Measurements from ENCODE around the gene LTB4R. TPM values are rescaled to one million over a fixed set of nuclear protein-coding genes. Genes with fewer than 3 reads are reported as not detected.
A peak's percentile ranks its signal among the peaks of the same experiment; 100 is the strongest.

LTB4R gene
- total and polyA plus RNA-seq, 10 donors: 13.9 to 50.4 (median 32.1) TPM

DNA sequence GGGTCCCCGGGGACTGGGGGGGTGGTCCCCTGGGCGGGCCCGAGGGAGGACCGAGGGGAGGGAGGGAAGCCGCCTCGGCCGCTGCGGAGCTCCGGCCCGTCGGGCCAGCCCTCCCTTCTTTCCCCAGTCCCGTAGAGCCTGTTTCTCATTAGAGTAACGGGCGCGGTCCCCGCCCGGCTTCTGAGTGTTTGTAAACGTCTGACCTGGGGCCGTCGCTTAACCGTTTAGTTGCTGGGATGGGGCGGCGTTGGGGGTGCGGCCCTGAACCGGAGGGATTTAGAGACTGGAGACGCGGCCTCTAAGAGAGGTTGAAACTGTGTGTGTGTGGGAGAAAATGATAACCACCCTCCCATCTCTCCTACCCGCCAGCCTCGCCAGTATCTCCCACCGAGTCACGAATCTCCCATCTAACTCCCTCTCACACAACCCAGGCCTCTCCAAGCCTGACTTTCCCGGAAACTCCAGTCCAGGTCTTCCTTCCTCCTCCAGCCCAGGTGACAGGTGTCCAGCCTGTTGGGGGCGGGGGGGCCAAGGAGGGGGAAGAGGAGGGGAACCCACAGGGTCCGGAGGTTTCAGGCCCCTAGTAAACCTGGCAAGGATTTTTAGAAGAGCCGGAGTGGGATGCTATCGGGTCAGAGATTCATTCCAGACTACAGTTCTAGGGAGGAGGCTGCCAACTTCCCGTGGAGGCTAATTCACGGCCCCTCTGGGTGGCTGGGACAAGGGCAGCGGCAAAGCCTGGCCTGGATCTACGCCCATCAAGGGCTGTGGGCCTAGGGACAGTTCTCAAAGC lies 55.6 kb downstream of the LTB4R start:
- H3K27ac ChIP-seq: peak overlapping the region; percentile 68 to 85 (median 80)
- peaks cover 0 to 63% (median 11%) of the 10 kb centered on the region in 7 donors for H3K27me3 ChIP-seq (replicated peaks in 1 of 7)
- intact Hi-C loops (cut with DNase I; ENCODE audit: low total_unique reads): loop anchor here (10.0 kb wide), 1 partner anchor 48 kb away; no protein-coding TSS in a partner anchor
- peaks cover 16 to 60% (median 41%) of the 10 kb centered on the region in 6 donors for H3K4me1 ChIP-seq
- DNase-seq: peak; percentile 93
- H3K36me3 ChIP-seq: no peaks in the 10 kb centered on the region
- no peaks in the 10 kb centered on the region for H3K9me3 ChIP-seq
- whole genome bisulfite sequencing, 5 donors: 2 to 5% (median 3%) methylated on average over 28 to 40 of the region's 40 CpGs
- peak in 2 of 3 donors; percentile 4 to 26 for TF ChIP-seq POLR2AphosphoS5 (IDR thresholded peaks at IDR 0.05)
- no peak for TF ChIP-seq POLR2A (IDR thresholded peaks at IDR 0.05)
- H3K4me3 ChIP-seq: peak overlapping the region; percentile 18 to 73 (median 36)

Small RNAs within 50 kb of the gene (small RNA-seq; reads per million reads assigned to genes)
- gene RF00026: 0 reads per million in 4 donors

Other genes starting within 250 kb of the LTB4R start
Only the 30 nearest of the 33 such genes appear.
- gene DCAF11, start 196.7 kb upstream of the LTB4R start, total RNA-seq: 100 to 1,000 TPM in 2 of 7 donors, 10 to 100 TPM in 5; 73.8 to 110 (median 80.9) TPM
- gene DCAF11, start 196.7 kb upstream of the LTB4R start, polyA plus RNA-seq: 10 to 100 TPM; 28.7 to 42.5 (median 32.4) TPM
- 1 to 10 TPM; 2.0 to 7.8 (median 4.2) TPM for gene NRL, start 196.6 kb upstream of the LTB4R start, total RNA-seq
- gene NRL, start 196.6 kb upstream of the LTB4R start, polyA plus RNA-seq: 1 to 10 TPM; 2.7 to 4.7 (median 3.7) TPM
- 10 to 100 TPM in 2 of 7 donors, 1 to 10 TPM in 5; 3.7 to 12.9 (median 9.0) TPM for gene FITM1, start 180.8 kb upstream of the LTB4R start, total RNA-seq
- gene FITM1, start 180.8 kb upstream of the LTB4R start, polyA plus RNA-seq: 1 to 10 TPM; 4.6 to 9.6 (median 8.3) TPM
- gene PSME1, start 175.3 kb upstream of the LTB4R start, total RNA-seq: 100 to 1,000 TPM; 157 to 303 (median 247) TPM
- gene PSME1, start 175.3 kb upstream of the LTB4R start, polyA plus RNA-seq: 100 to 1,000 TPM; 349 to 441 (median 364) TPM
- gene EMC9, start 169.9 kb upstream of the LTB4R start, total RNA-seq: 10 to 100 TPM; 17.7 to 27.3 (median 19.9) TPM
- gene EMC9, start 169.9 kb upstream of the LTB4R start, polyA plus RNA-seq: 10 to 100 TPM; 25.4 to 50.6 (median 48.5) TPM
- 100 to 1,000 TPM in 5 of 7 donors, 10 to 100 TPM in 2; 80.0 to 295 (median 189) TPM for gene PSME2, start 164.9 kb upstream of the LTB4R start, total RNA-seq
- 100 to 1,000 TPM; 337 to 509 (median 433) TPM for gene PSME2, start 164.9 kb upstream of the LTB4R start, polyA plus RNA-seq
- gene RNF31, start 164.0 kb upstream of the LTB4R start, total RNA-seq: 100 to 1,000 TPM in 3 of 7 donors, 10 to 100 TPM in 4; 61.9 to 113 (median 96.9) TPM
- gene RNF31, start 164.0 kb upstream of the LTB4R start, polyA plus RNA-seq: 100 to 1,000 TPM in 2 of 3 donors, 10 to 100 TPM in 1; 56.5 to 148 (median 122) TPM
- 100 to 1,000 TPM; 122 to 265 (median 218) TPM for gene IRF9, start 150.2 kb upstream of the LTB4R start, total RNA-seq
- 100 to 1,000 TPM in 2 of 3 donors, 10 to 100 TPM in 1; 85.8 to 166 (median 118) TPM for gene IRF9, start 150.2 kb upstream of the LTB4R start, polyA plus RNA-seq
- gene REC8, start 139.4 kb upstream of the LTB4R start, total RNA-seq: 10 to 100 TPM; 23.5 to 51.6 (median 38.0) TPM
- gene REC8, start 139.4 kb upstream of the LTB4R start, polyA plus RNA-seq: 10 to 100 TPM; 23.6 to 48.0 (median 43.1) TPM
- 10 to 100 TPM; 20.0 to 49.7 (median 29.9) TPM for gene IPO4, start 122.7 kb upstream of the LTB4R start, total RNA-seq
- gene IPO4, start 122.7 kb upstream of the LTB4R start, polyA plus RNA-seq: 10 to 100 TPM; 10.0 to 14.7 (median 10.4) TPM
- gene TM9SF1, start 116.1 kb upstream of the LTB4R start, total RNA-seq: 10 to 100 TPM; 30.4 to 53.6 (median 37.3) TPM
- 10 to 100 TPM in 1 of 3 donors, 1 to 10 TPM in 2; 4.7 to 12.7 (median 7.9) TPM for gene TM9SF1, start 116.1 kb upstream of the LTB4R start, polyA plus RNA-seq
- 1 to 10 TPM in 1 of 7 donors, under 1 TPM in 4, not detected in 2; 0.44 to 1.4 (median 0.61) TPM for gene TSSK4, start 105.8 kb upstream of the LTB4R start, total RNA-seq
- not detected for gene TSSK4, start 105.8 kb upstream of the LTB4R start, polyA plus RNA-seq
- gene CHMP4A, start 98.0 kb upstream of the LTB4R start, total RNA-seq: 10 to 100 TPM; 53.3 to 71.7 (median 61.9) TPM
- 100 to 1,000 TPM; 106 to 149 (median 132) TPM for gene CHMP4A, start 98.0 kb upstream of the LTB4R start, polyA plus RNA-seq
- gene MDP1, start 95.4 kb upstream of the LTB4R start, total RNA-seq: 10 to 100 TPM; 11.0 to 25.5 (median 17.6) TPM
- gene MDP1, start 95.4 kb upstream of the LTB4R start, polyA plus RNA-seq: 10 to 100 TPM; 30.2 to 39.6 (median 33.6) TPM
- 100 to 1,000 TPM in 6 of 7 donors, 10 to 100 TPM in 1; 98.6 to 137 (median 122) TPM for gene NEDD8, start 79.1 kb upstream of the LTB4R start, total RNA-seq
- 100 to 1,000 TPM; 164 to 237 (median 228) TPM for gene NEDD8, start 79.1 kb upstream of the LTB4R start, polyA plus RNA-seq
- gene GMPR2, start 78.6 kb upstream of the LTB4R start, total RNA-seq: 10 to 100 TPM; 57.0 to 85.6 (median 82.6) TPM
- gene GMPR2, start 78.6 kb upstream of the LTB4R start, polyA plus RNA-seq: 10 to 100 TPM; 42.2 to 57.9 (median 50.3) TPM
- gene TINF2, start 68.9 kb upstream of the LTB4R start, total RNA-seq: 100 to 1,000 TPM in 3 of 7 donors, 10 to 100 TPM in 4; 61.8 to 121 (median 99.5) TPM
- 10 to 100 TPM; 55.7 to 60.8 (median 57.4) TPM for gene TINF2, start 68.9 kb upstream of the LTB4R start, polyA plus RNA-seq
- 1 to 10 TPM; 1.4 to 4.8 (median 2.8) TPM for gene TGM1, start 48.3 kb upstream of the LTB4R start, total RNA-seq
- gene TGM1, start 48.3 kb upstream of the LTB4R start, polyA plus RNA-seq: 1 to 10 TPM; 1.7 to 3.5 (median 2.3) TPM
- 10 to 100 TPM; 41.7 to 63.0 (median 48.6) TPM for gene RABGGTA, start 39.9 kb upstream of the LTB4R start, total RNA-seq
- gene RABGGTA, start 39.9 kb upstream of the LTB4R start, polyA plus RNA-seq: 10 to 100 TPM; 22.5 to 46.7 (median 41.4) TPM
- gene DHRS1, start 11.7 kb upstream of the LTB4R start, total RNA-seq: 10 to 100 TPM; 29.9 to 56.1 (median 34.0) TPM
- 10 to 100 TPM; 22.0 to 38.2 (median 30.3) TPM for gene DHRS1, start 11.7 kb upstream of the LTB4R start, polyA plus RNA-seq
- gene NOP9, start 11.7 kb upstream of the LTB4R start, total RNA-seq: 10 to 100 TPM; 16.8 to 26.9 (median 22.9) TPM
- 10 to 100 TPM in 1 of 3 donors, 1 to 10 TPM in 2; 4.5 to 12.1 (median 5.2) TPM for gene NOP9, start 11.7 kb upstream of the LTB4R start, polyA plus RNA-seq
- 100 to 1,000 TPM in 2 of 7 donors, 10 to 100 TPM in 5; 54.0 to 145 (median 88.8) TPM for gene CIDEB, start 3.5 kb upstream of the LTB4R start, total RNA-seq
- 10 to 100 TPM; 31.0 to 33.6 (median 31.4) TPM for gene CIDEB, start 3.5 kb upstream of the LTB4R start, polyA plus RNA-seq
- gene LTB4R2, start 1.4 kb upstream of the LTB4R start, total RNA-seq: 10 to 100 TPM in 6 of 7 donors, 1 to 10 TPM in 1; 9.2 to 32.3 (median 18.1) TPM
- 1 to 10 TPM in 2 of 3 donors, under 1 TPM in 1; 0.83 to 4.0 (median 1.3) TPM for gene LTB4R2, start 1.4 kb upstream of the LTB4R start, polyA plus RNA-seq
- gene ADCY4, start 23.6 kb downstream of the LTB4R start, total RNA-seq: 100 to 1,000 TPM in 1 of 7 donors, 10 to 100 TPM in 6; 34.4 to 114 (median 68.7) TPM
- gene ADCY4, start 23.6 kb downstream of the LTB4R start, polyA plus RNA-seq: 10 to 100 TPM; 13.0 to 53.5 (median 34.0) TPM
- gene RIPK3, start 28.5 kb downstream of the LTB4R start, total RNA-seq: 10 to 100 TPM; 24.8 to 42.4 (median 32.6) TPM
- gene RIPK3, start 28.5 kb downstream of the LTB4R start, polyA plus RNA-seq: 10 to 100 TPM; 14.0 to 18.4 (median 14.7) TPM
- 10 to 100 TPM; 10.7 to 29.2 (median 20.2) TPM for gene NFATC4, start 56.7 kb downstream of the LTB4R start, total RNA-seq
- 100 to 1,000 TPM in 1 of 3 donors, 10 to 100 TPM in 2; 51.1 to 145 (median 99.9) TPM for gene NFATC4, start 56.7 kb downstream of the LTB4R start, polyA plus RNA-seq
- 10 to 100 TPM in 5 of 7 donors, 1 to 10 TPM in 2; 4.7 to 18.0 (median 12.0) TPM for gene NYNRIN, start 87.5 kb downstream of the LTB4R start, total RNA-seq
- gene NYNRIN, start 87.5 kb downstream of the LTB4R start, polyA plus RNA-seq: 1 to 10 TPM in 2 of 3 donors, under 1 TPM in 1; 0.87 to 2.7 (median 2.2) TPM
- 10 to 100 TPM in 4 of 7 donors, 1 to 10 TPM in 3; 4.3 to 21.7 (median 13.7) TPM for gene CBLN3, start 118.2 kb downstream of the LTB4R start, total RNA-seq
- 10 to 100 TPM in 1 of 3 donors, 1 to 10 TPM in 2; 5.8 to 13.8 (median 6.8) TPM for gene CBLN3, start 118.2 kb downstream of the LTB4R start, polyA plus RNA-seq
- 10 to 100 TPM; 65.5 to 90.6 (median 72.2) TPM for gene KHNYN, start 118.5 kb downstream of the LTB4R start, total RNA-seq
- 10 to 100 TPM; 10.9 to 35.2 (median 14.0) TPM for gene KHNYN, start 118.5 kb downstream of the LTB4R start, polyA plus RNA-seq
- 10 to 100 TPM; 48.2 to 87.8 (median 63.7) TPM for gene SDR39U1, start 131.3 kb downstream of the LTB4R start, total RNA-seq
- gene SDR39U1, start 131.3 kb downstream of the LTB4R start, polyA plus RNA-seq: 100 to 1,000 TPM in 2 of 3 donors, 10 to 100 TPM in 1; 94.6 to 146 (median 124) TPM

Data from spleen (tissue), 11 donors.